ENCODE results near the gene STK4. TPM values are rescaled to one million over a fixed set of nuclear protein-coding genes. Genes with fewer than 3 reads are reported as not detected.

STK4 gene
- total RNA-seq, 1 donor from 2014 or later = 24.4 TPM

DNA sequence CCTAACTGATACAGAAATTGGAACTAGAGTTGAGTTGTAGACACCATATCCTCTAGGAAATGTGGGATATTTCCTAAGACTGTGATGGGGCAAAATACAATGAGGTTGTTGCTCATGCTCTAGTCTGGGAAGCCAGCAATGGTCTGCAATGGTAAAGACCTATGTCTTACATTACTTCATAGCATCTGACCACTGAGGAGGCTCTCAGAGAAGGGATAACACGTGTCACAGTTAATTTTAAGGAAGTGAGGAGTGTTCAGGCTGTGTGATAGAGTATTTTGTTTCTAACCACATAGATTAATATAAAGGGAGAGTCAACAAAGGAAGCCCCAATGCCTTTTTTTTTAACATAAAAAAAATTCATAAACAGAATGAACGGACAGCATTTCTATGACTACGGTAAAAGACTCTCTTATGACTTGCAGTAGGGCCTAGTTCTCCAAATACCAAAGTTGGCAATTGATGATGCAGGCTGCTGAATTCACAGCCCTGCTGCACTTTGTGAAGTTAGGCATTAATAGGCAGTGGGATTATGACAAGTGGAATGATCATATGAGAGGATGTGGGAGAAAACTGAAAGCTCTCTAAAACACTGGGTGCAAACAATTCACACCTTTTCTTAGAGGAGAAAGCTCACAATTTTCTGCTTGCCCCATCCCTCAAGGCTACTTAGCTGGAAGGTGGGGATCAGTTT is 120.9 kb downstream of the STK4 start:
- peak; percentile 35 for DNase-seq

DNA sequence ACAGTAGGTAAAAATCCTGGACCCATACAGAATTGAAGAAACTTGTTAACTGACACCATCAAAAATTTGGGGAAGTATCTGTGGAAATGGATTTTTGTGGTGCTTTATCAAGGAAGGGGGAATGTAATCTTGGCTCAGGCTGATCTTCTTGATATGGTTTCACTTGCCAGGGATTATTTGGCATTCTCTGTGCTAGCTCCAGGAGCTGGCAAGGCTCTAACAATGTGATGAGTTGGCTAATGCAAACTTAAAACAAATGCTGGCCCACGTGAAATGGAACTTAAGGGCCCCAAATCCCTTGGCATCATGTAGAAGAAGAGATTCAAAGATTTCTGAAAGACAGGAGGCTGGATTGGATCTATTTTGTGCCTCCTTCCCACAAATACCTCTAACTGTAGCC is 121.5 kb downstream of the STK4 start:
- DNase-seq = peak; percentile 66

DNA sequence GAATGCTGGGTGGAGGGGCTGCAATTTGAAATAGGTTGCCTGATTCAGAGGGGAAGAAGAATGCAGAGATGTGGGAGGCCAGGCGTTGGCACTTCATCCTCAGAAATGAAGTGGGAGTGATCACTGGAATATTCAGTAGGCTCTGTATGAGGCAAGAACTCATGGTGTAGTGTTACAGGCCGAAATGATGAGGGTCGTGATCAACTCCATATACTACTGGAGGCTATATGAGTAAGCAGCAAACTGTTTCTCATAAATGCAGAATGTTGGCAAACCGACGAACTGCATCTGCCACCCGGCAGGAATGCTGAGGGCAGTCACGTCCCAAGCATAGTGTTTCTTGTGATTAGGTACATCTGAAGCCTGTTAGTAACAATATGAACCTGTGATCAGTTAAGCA is 121.9 kb downstream of the STK4 start:
- DNase-seq = peak; percentile 24

DNA sequence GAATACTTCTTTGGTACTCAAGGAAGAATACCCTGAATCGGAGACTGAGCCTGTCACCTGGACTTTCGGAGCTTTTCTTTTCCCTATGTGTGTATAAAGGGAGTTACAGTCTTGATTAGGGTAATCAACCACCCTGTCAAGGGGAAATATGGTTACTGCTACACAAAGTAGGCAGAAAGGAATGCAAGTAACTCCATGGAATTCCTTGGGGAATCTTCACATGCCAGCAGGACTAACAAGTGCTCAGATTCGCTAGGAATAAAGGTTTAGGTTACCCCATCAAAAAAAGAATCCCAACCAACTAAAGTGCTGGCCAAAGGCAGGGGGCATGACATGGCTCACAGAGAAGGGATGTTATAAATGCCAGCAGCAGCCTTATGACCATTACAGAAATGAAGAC is 124.2 kb downstream of the STK4 start:
- no peak for DNase-seq

DNA sequence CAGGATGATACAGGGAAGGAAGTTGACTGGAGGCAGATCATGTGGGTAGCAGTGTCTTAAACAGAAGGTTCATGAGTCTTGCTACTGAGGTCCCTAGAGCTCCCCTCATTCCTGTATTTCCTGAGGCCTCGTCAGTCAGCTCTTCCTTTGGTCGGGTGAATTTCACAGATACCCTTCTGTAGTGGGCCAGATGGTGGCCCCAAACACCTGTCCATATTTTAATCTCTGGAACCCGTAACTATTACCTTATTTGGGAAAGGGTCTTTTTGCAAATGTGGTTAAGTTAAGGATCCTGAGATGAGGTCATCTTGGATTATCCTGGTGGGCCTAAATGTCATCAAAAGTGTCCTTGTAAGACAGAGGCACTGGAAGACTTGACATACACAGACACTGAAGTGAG is 125.1 kb downstream of the STK4 start:
- no peak for DNase-seq

DNA sequence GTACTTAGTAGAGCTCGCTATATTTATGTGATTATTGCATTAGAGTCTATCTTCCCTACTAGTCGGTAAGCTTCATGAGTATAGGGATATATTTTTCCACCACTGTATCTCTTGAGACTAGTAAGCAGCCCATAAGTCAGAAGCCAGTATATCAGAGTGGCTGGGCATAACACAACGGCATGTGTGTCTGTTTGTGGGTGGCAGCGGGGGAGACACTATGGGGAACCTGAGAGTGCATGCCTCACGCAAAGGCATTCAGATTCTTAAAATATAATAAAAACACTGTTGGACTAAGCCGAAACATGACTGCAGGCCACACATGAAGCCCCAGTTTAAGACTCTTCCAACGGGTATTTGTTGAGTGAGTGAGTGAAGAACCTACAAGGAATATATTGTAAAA is 126.6 kb downstream of the STK4 start:
- no peak for DNase-seq

DNA sequence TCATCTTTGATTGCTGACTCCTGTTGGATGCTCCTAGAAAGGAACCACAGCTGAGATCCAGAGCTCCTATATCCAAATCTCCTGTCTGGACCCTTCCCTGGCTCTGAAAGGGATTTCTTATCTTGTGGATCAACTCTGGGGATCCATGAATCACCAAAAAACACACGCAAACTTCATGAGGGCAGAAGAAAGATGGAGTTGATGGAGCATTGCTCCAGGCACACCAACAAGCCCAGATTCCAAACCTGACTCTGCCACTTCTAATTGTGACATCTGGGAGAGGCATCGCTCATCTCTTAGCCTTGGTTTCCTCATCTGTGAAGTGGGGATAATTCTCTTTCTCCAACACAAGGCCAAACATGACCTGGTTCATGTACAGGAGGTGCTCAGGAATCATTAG is 127.9 kb downstream of the STK4 start:
- no peak for DNase-seq

DNA sequence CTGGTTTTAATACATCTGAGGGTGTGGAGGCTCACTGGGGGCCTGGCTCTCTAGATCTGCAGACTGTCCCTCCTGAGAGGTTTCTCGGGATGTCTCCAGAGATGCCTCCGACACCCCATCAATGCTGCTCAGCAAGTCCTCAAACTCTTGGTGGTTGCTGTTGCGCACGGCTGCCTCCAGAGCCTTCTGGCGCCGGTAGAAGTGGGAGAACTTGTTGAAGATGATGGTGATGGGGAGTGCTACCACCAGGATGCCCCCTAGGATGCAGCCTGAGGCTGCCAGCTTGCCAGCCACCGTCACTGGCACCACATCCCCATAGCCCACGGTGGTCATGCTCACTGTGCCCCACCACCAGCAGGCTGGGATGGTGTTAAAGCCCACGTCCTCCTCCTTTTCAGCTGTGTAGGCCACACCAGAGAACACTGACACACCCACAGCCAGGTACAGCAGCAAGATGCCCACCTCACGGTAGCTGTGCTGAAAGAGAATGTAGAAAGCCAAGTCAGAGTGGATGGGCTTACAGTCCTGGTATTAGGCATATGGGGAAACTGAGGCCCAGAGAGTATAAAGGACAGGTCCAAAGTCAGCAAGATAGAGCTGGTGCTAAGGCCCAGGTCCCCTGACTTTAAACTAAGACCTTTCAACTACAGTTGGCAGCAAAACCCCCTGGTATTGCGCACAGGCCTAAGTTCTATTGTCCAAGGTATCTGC is 128.7 kb downstream of the STK4 start:
- DNase-seq = no peak

DNA sequence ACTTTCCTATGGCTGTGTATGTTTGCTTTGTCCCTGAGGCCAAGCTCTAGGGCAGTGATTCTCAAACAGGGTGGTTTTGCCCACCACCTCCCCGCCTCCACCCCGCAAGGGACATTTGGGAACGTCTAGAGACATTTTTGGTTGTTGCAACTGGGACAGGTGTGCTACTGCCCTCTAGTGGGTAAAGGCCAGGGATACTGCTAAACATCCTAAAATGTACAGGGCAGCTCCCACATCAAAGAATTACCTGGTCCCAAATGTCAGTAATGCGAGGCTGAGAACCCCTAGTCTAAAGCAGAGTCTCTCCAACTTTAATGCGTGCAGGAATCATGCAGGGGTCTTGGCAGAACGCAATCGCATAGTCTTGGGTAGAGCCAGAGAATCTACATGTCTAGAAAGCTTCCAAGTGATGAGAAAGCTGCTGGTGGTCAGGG is 129.5 kb downstream of the STK4 start:
- DNase-seq = peak; percentile 72

DNA sequence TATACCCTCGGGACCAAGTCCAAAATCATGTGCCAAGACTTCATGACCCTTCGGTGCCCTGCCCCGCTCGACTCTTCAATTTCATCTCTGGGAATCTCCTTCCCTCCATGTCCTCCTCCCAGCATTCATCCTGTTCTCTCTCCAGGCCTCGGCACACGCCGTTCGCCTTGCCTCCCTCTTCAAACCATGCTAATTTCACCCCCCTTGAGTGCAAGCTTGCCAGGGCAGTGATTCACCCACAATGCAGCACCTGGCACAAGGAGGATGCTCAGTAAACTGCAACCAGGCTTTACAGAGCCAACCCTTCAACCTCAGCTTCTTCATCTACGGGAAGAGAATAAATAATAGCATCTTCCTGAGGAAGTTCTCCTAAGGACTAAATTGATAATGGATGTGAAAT is 130.5 kb downstream of the STK4 start:
- no peak for DNase-seq

DNA sequence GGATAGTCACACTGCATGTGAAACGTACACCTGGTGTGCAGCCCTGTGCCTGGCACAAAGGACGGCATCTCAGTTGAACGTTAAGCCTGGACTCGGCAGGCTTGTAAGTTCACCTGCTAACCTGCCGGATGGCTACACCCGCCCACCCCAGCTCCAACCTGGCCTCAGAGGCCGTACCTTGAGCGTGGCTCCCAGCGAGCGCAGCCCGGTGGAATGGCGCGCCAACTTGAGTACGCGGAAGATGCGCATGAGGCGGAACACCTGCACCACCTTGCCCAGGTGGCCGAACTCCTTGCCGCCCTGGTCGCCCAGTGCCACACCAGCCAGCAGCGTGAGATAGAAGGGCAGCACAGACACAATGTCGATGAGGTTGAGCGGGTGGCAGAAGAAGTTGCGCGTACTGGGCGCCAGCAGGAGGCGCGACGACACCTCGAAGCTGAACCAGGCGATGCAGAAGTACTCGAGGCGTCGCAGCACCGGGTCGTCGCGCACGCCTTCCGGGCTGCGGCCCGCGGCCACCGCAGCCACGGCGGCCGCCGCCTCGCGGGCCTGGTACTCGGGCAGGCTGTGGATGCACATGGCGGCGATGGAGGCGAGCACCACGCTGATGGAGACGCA is 131.3 kb downstream of the STK4 start:
- peak; percentile 45 for DNase-seq

DNA sequence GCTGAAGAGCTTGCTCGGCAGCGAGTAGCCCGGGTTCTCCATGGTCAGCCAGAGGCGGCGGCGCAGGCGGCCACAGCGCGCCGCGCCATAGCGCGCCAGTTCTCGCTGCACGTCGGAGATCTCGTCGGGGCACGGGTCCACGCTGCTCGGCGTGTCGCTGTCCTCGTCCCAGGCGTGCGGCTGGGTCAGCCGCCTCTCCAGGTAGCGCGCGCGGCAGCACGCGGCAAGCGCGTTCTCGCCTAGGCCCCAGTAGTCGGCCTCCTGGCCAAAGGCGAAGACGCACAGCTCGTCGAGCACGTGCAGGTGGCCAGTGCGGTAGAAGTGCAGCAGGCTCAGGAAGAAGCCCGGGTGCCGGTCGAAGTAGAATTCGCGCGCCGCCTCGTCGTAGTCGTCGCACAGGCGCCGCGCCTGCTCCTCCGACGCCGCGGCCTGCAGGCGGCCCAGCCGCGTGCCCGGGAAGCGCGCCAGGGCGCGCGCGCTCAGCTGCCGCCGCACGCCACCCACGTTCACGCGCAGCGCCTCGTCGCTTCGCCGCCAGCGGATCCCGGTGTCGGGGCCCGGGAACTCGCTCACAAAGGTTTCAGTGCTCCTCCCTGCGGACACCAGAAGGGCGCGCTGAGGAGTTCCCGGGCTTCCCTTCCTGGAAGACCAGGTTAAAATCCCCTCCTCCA is 131.9 kb downstream of the STK4 start:
- DNase-seq = peak; percentile 27

DNA sequence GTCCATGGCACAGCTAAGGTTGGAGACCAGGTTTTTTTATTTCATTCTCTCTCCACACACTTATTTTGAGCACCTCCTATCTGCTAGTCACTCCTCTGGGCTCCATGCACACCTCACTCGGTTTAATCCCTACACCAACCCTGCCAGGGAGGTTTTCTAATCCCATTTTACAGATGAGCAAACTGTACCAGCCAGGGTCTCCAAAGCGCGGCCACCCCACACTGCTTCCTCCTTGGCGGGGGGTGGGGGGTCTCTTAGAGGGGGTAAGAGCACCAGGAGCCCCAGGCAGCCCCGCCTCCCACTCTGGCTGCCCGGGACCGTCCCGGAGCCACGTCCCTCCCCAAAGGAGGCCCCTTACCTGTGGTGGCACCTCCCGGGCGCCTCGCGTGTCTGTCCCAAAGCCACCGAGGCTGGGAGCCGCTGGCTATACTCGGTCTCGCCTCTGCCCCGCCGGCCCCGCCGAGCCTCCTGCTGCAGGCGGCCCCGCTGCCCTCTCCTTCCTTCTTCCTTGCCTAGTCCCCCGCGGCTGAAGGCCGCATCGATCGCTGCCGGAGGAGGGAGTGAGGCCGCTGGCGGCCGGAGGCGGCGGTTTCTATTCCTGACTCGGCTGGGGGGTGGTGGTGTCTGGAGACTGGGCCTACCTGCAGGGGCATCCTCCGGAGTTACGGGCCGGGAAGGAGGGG is 134.4 kb downstream of the STK4 start, which contains the start of gene KCNS1:
Gene KCNS1, minus strand, starts transcription at position 565 of the 683 bp plus-strand sequence. CDS start 1,891 bp downstream, outside the sequence.
- no peak for DNase-seq

DNA sequence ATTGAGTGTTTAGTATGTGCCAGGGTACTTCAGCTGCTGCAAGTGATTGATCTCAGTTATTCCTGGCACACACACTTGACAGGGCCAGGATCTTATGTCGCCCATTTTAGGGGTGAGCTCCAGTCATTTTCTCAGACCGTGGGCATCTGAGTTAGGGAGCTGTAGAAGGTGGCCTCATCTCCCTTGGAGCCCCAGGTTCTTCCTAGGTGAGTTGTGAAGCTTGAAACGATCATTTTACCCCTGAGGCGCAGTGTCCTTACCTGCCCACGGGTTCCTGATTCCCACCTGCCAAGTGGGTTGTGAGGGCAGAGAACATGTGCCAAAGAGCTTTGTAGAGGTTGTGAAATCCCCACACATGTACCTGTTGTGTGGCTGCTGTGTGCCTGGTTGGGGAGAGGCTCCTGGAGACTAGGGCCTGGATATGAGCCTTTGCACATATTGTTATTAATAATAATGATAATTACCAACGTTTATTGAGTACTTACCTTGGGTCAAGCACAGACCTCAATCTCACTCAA is 135.1 kb downstream of the STK4 start:
- no peak for DNase-seq

DNA sequence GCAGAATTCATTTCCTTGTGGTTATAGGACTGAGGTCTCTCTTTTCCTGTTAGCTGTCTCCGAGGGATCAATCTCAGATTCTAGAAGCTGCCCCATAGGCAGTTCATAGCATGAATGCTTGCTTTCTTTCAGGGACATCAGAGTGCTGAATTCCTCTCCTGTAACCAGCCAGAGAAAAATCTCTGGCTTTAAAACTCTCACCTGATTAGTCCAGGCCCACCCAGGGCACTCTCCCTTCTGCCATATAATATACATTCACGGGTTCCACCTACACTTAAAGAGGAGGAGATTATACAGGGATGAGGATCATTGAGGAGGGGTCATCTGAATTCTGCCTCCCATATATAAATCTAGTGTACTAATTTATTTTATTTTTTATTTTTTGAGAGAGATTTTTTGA is 136.8 kb downstream of the STK4 start:
- DNase-seq = no peak

DNA sequence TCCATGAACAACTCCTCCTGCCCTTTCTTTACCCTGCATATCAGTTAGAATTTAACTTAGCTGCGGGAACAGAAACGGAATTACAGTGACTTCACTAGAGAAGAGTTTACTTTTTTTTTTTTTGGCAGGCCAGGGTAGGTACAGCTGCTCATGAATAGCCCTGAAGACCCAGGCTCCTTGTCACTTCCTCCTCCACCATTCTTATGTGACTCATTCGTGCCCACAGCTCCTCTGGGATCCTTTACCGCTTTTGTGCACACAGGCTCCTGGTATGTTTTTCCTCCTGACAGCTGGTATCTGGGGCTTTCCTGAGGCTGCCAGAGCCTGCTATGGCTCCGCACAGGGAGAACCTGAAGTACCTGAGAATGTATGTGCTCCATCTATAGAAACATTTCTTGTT is 138.5 kb downstream of the STK4 start:
- no peak for DNase-seq

DNA sequence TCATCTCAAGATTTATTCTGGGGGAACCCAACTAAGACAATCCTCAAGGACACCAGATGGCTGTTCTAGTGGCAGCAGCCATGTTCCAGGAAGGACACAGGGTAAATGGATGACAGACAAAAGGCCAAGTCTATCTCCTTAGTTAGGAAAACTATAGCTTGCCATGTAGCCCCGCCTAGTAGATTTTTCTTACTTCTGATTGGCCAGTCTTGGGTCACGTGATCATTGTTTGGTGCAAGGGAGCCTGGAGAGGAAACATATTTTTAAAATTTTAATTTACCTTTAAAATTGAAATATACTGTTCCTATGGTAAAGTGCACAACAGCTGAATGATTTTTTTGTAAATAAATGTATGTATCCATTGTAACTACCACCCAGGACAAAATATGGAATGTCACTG is 139.0 kb downstream of the STK4 start:
- DNase-seq = no peak

DNA sequence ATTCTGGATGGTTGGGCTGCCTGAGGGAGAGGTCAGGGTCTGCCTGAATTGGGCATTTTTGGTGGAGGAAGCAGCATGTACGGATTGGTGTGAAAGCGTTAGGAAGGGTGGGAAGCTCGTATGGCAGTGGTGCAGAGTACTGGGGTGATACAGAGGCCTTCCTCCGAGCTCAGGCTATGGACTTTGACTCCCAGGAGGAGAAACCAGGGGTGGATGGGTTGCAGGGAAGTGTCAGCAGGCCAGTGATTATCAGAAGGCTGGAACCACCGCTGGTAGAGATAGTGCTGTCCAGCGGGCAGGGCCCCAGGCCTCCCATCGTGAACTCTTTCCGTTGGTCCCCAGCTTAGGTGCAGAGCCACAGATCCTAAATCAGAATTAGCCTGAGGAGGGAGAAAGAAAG is 143.3 kb downstream of the STK4 start:
- DNase-seq = no peak

DNA sequence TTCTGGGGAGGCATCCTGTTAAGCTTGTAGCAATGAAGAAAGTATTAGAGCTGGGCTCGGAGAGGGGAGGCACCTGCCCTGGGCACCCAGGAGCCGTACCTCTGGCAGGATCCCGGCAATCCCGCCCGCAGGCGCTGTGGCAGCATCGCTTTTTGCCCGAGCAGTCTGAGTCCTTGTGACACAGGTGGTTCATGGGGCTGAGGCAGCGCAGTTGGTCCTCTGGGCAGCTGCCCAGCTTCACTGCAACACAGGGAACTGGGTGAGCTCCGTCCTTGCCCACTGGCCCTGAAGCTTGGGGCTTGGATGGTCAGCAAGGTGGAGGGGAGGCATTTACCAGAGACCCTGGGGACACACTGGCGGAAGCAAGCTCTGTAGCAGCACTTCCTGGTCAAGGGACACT is 144.0 kb downstream of the STK4 start:
- DNase-seq = no peak

DNA sequence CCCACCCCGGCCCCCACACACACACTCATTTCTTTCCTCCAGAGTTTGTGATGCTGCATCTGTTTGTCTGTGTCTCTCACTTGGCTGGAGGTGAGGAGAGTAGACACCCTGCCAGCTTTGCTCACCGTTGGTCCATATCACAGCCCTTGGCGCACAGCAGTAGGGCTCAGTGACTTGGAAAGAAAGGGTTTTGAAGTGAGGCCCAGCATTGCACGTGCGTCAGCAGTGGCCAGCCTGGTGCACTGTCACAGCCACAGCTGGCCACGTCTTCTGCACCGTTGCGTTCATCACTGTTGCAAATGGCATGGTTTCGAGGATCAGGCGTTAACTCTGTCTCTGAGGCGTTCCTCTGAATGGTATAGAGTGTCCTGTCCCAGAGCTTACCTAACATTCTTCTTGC is 145.0 kb downstream of the STK4 start:
- DNase-seq = no peak

DNA sequence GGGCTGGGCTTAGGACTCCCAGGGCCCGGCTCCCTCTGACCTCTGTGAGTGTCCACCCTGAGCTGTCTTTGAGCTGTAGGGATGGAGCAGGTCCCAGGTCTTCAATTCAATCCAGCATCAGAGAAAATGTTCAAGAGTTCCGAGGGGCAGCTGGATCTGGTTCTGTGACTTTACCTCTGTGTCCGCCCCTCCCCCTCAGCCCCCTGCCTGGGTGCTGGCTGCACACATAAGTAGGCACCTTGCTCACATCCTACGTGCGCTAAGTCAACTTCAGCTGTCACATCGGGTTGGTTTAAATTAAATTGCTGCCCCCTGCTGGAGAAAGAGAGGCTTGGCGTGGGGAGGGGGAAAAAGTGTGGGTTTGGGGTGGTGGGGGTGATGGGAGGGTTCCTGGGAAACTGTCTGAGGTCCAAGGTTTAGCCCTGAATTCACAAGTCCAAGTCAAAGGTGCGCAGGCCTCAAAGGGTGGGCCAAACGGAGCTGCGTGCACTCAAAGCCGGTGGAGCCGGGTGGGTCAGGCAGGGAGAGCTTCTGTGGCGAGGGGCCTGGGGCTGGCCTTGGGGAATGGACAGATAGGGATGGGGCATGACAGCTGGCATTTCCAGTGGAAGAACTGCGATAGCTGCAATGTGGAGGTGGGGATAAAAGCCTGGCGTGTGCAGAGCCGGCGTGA is 145.6 kb downstream of the STK4 start:
- DNase-seq = no peak

DNA sequence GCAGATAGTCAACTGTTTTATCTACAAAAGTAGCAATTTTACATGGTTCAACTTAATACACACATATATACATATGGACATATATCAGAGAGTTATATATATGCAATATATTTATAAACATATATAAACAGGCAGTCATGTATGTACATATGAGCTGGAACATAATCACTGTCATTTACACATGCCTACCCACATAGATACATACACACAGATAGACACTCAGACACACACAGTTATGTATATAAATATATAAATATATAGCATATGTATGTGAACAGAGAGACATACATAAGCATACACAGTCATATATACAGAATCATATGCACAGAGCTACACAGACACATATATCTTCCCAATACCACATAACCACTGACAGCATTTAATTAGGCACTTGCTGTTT is 146.4 kb downstream of the STK4 start:
- DNase-seq = no peak
